Neuronal stem cell (in vitro differentiated cells): ENCODE measurements around the gene ZNF212.
"Not testable (repeated sequence)": the region's sequence is repeated elsewhere in the genome, so short reads cannot be mapped to it uniquely, and the experiment has no call there.

Experiments used
- DNase-seq: peaks from one replicate; pipeline ENCODE4 v3.0.0-alpha.2; 2013; ENCODE audit warnings: low spot score
- H2AFZ ChIP-seq: one replicate; pipeline ENCODE4 v1.6.1; 2013; ENCODE audit warnings: mild to moderate bottlenecking, low read length, inconsistent platforms
- H2AK5ac ChIP-seq: 2 replicates; pipeline ENCODE4 v1.6.1; 2013; ENCODE audit warnings: low read depth, mild to moderate bottlenecking, inconsistent platforms, low read length, moderate library complexity, mixed read lengths
- H2BK120ac ChIP-seq: 2 replicates; pipeline ENCODE4 v1.6.1; 2013; ENCODE audit warnings: low read depth, mild to moderate bottlenecking, inconsistent platforms, low read length, moderate library complexity, mixed read lengths
- H2BK12ac ChIP-seq: one replicate; pipeline ENCODE4 v1.6.1; 2013; ENCODE audit warnings: low read length, inconsistent platforms
- H2BK15ac ChIP-seq: 2 replicates; pipeline ENCODE4 v1.6.1; 2013; ENCODE audit warnings: mild to moderate bottlenecking, low read length, inconsistent platforms, mixed read lengths
- H2BK5ac ChIP-seq: one replicate; pipeline ENCODE4 v1.6.1; 2013; ENCODE audit warnings: inconsistent platforms, mild to moderate bottlenecking, low read length, moderate library complexity
- H3K14ac ChIP-seq: one replicate; pipeline ENCODE4 v1.6.1; 2013; ENCODE audit warnings: low read length, inconsistent platforms
- H3K18ac ChIP-seq: 2 replicates; pipeline ENCODE4 v1.6.1; 2013; ENCODE audit warnings: low read length, inconsistent platforms
- H3K23ac ChIP-seq: 2 replicates; pipeline ENCODE4 v1.6.1; 2013; ENCODE audit warnings: low read depth, mild to moderate bottlenecking, mixed read lengths, low read length, inconsistent platforms; ENCODE audit not compliant: poor library complexity
- H3K27ac ChIP-seq: replicated peaks from 3 replicates; pipeline ENCODE4 v1.5.1; 2013; ENCODE audit warnings: low read length, inconsistent platforms
- H3K27me3 ChIP-seq, 3 experiments: 2 replicates each; pipeline ENCODE4 v1.6.1; 2013; ENCODE audit warnings: low read length in 3 of 3, mild to moderate bottlenecking in 2 of 3, inconsistent platforms in 1 of 3, low read depth in 1 of 3, mixed read lengths in 1 of 3, moderate library complexity in 1 of 3; ENCODE audit not compliant: control insufficient read depth in 3 of 3, insufficient read depth in 3 of 3
- H3K36me3 ChIP-seq, 2 donors: replicated peaks in 1 of 2; 2 replicates each; pipeline ENCODE4 v1.6.1; 2013; ENCODE audit warnings: low read length in 2 of 2; ENCODE audit not compliant: control insufficient read depth in 2 of 2, insufficient read depth in 2 of 2
- H3K4ac ChIP-seq: 2 replicates; pipeline ENCODE4 v1.6.1; 2013; ENCODE audit warnings: inconsistent platforms, mild to moderate bottlenecking, low read length, moderate library complexity
- H3K4me1 ChIP-seq, 2 donors: 1 replicate in 1 of 2; 2 replicates in 1 of 2; pipeline ENCODE4 v1.6.1; 2013; ENCODE audit warnings: low read length in 2 of 2, low read depth in 1 of 2; ENCODE audit not compliant: control insufficient read depth in 2 of 2, insufficient read depth in 1 of 2
- H3K4me2 ChIP-seq: one replicate; pipeline ENCODE4 v1.6.1; 2013; ENCODE audit warnings: mild to moderate bottlenecking, low read length, inconsistent platforms; ENCODE audit not compliant: insufficient read depth, poor library complexity, severe bottlenecking
- H3K4me3 ChIP-seq, 2 donors: 2 replicates each; pipeline ENCODE4 v1.5.1; 2013; ENCODE audit warnings: low read length in 2 of 2, mild to moderate bottlenecking in 2 of 2, inconsistent platforms in 1 of 2, moderate library complexity in 1 of 2
- H3K79me1 ChIP-seq: one replicate; pipeline ENCODE4 v1.6.1; 2013; ENCODE audit warnings: low read depth, mild to moderate bottlenecking, inconsistent platforms, low read length, moderate library complexity
- H3K9ac ChIP-seq: one replicate; pipeline ENCODE4 v1.6.1; 2013; ENCODE audit warnings: mild to moderate bottlenecking, low read depth, low read length, inconsistent platforms; ENCODE audit not compliant: poor library complexity
- H3K9me3 ChIP-seq, 2 donors: replicated peaks in 1 of 2; 2 replicates each; pipeline versions ENCODE3 to v1.6.1; 2013; ENCODE audit warnings: low read length in 2 of 2, mild to moderate bottlenecking in 2 of 2, inconsistent platforms in 1 of 2, low read depth in 1 of 2, mixed read lengths in 1 of 2, moderate library complexity in 1 of 2; ENCODE audit not compliant: control insufficient read depth in 2 of 2, insufficient read depth in 1 of 2
- H4K8ac ChIP-seq: one replicate; pipeline ENCODE4 v1.6.1; 2013; ENCODE audit warnings: low read depth, mild to moderate bottlenecking, inconsistent platforms, low read length, moderate library complexity
- H4K91ac ChIP-seq: one replicate; pipeline ENCODE4 v1.6.1; 2013; ENCODE audit warnings: low read length, low read depth, mild to moderate bottlenecking, inconsistent platforms; ENCODE audit not compliant: poor library complexity
- WGBS, 2 donors: extraction: QIAGEN DNeasy Blood & Tissue Kit; methylation state at CpG; one replicate each; pipeline ENCODE4 v1.1.7; 2013; ENCODE audit warnings: missing lambda C conversion rate in 2 of 2, mixed read lengths in 1 of 2; ENCODE audit not compliant: insufficient read length in 2 of 2, insufficient replicate concordance in 1 of 2; ENCODE audit errors: extremely low coverage in 2 of 2; 5-methylcytosine and 5-hydroxymethylcytosine counted together

Gene ZNF212

DNA sequence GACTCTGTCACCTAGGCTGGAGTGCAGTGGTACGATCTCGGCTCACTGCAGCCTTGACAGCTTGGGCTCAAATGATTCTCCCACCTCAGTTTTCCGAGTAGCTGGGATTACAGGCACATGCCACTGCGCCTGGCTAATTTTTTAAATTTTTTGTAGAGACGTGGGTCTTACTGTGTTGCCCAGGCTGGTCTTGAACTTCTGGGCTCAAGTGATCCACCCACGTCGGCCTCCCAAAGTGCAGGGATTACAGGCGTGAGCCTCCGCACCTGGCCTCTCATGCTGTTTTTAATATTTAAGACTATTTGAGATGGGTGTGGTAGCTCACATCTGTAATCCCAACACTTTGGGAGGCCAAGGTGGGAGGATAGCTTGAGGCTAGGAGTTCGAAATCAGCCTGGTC lies 12.1 kb downstream of the ZNF212 start:
- no CpG with 5 or more reads among the region's 10 CpGs for WGBS, 2 donors

DNA sequence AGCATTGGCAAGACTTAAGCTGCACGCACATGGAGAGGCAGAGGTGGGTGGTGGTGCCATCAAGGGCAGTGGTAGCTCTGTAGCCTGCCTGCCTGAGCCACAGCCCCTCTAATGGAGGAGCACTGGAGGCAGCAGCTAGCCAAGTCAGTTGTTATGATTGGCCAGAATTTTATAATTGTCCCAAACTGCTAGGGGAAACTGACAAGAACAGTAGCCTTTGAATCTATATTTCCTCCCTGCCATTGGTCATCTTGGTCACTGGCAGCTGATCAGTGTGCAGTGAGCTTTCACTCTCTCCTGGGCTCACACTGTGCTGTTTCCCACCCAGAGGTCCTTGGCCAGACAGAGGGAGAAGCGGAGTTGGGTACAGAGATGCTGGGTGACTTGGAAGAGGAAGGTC lies 12.9 kb downstream of the ZNF212 start:
- peaks cover 34 to 79% of the 10 kb centered on the region in 2 donors for H3K36me3 ChIP-seq
- H3K4ac ChIP-seq = no peak overlapping the region
- H3K4me1 ChIP-seq = no peaks in the 10 kb centered on the region
- no peak overlapping the region for H4K91ac ChIP-seq
- H3K23ac ChIP-seq = no peak overlapping the region
- peak overlapping the region; percentile 45 for H3K9ac ChIP-seq
- H2AFZ ChIP-seq = no peak overlapping the region
- no CpG with 5 or more reads among the region's 2 CpGs for WGBS, 2 donors
- no peak overlapping the region for H3K14ac ChIP-seq
- no peak overlapping the region for H3K4me3 ChIP-seq
- peaks cover 4% of the 10 kb centered on the region for H3K79me1 ChIP-seq
- H3K27me3 ChIP-seq = no peaks in the 10 kb centered on the region
- H3K18ac ChIP-seq = no peak overlapping the region
- H2AK5ac ChIP-seq = no peak overlapping the region
- H3K27ac ChIP-seq = no peak overlapping the region
- H2BK12ac ChIP-seq = no peak overlapping the region
- no peak overlapping the region for H2BK15ac ChIP-seq
- no peak overlapping the region for H2BK120ac ChIP-seq
- H4K8ac ChIP-seq = no peak overlapping the region
- no peak for DNase-seq
- no peaks in the 10 kb centered on the region for H3K9me3 ChIP-seq
- no peak overlapping the region for H2BK5ac ChIP-seq
- no peak overlapping the region for H3K4me2 ChIP-seq

More for the DNA sequence above, 12.1 kb downstream of the ZNF212 start:
- H3K4ac ChIP-seq, DNase-seq, H2BK15ac ChIP-seq, H3K27ac ChIP-seq, H3K27me3 ChIP-seq, H2BK5ac ChIP-seq, H3K23ac ChIP-seq, H3K4me1 ChIP-seq, H3K79me1 ChIP-seq, H2BK12ac ChIP-seq, H2AFZ ChIP-seq, H3K4me3 ChIP-seq, H3K4me2 ChIP-seq, H2BK120ac ChIP-seq, H3K9ac ChIP-seq, H3K18ac ChIP-seq, H3K14ac ChIP-seq, H2AK5ac ChIP-seq, H4K91ac ChIP-seq, H3K9me3 ChIP-seq, H4K8ac ChIP-seq: not testable (repeated sequence)
- peaks cover 34 to 78% of the 10 kb centered on the region in 2 donors for H3K36me3 ChIP-seq

DNA sequence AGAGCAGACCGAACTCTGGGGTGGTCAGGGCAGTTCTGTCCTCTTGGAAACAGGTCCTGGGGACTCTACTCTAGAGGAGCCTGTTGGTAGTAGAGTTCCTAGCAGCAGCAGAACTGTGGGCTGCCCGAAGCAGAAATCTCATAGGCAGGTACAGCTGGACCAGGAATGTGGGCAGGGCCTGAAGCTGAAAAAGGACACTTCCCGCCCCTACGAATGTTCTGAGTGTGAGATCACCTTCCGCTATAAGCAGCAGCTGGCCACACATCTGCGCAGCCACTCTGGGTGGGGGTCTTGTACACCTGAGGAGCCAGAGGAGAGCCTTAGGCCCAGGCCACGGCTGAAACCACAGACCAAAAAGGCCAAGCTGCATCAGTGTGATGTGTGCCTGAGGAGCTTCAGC lies 14.2 kb downstream of the ZNF212 start:
- H3K27me3 ChIP-seq = no peaks in the 10 kb centered on the region
- no peaks in the 10 kb centered on the region for H3K4me1 ChIP-seq
- no peak overlapping the region for H3K18ac ChIP-seq
- WGBS, 2 donors = no CpG with 5 or more reads among the region's 7 CpGs
- no peak overlapping the region for H3K4ac ChIP-seq
- H2AFZ ChIP-seq = no peak overlapping the region
- no peak overlapping the region for H2AK5ac ChIP-seq
- no peak overlapping the region for H2BK12ac ChIP-seq
- no peak overlapping the region for H4K8ac ChIP-seq
- no peaks in the 10 kb centered on the region for H3K9me3 ChIP-seq
- no peak for DNase-seq
- H3K14ac ChIP-seq = no peak overlapping the region
- H2BK5ac ChIP-seq = no peak overlapping the region
- no peak overlapping the region for H3K27ac ChIP-seq
- H2BK120ac ChIP-seq = no peak overlapping the region
- H3K79me1 ChIP-seq = peaks cover 4% of the 10 kb centered on the region
- H3K4me3 ChIP-seq = peak overlapping the region in 1 of 2 donors; percentile 58
- H3K23ac ChIP-seq = peak overlapping the region; percentile 8
- H4K91ac ChIP-seq = no peak overlapping the region
- peaks cover 34 to 75% of the 10 kb centered on the region in 2 donors for H3K36me3 ChIP-seq
- H3K9ac ChIP-seq = no peak overlapping the region
- H3K4me2 ChIP-seq = no peak overlapping the region
- H2BK15ac ChIP-seq = no peak overlapping the region

DNA sequence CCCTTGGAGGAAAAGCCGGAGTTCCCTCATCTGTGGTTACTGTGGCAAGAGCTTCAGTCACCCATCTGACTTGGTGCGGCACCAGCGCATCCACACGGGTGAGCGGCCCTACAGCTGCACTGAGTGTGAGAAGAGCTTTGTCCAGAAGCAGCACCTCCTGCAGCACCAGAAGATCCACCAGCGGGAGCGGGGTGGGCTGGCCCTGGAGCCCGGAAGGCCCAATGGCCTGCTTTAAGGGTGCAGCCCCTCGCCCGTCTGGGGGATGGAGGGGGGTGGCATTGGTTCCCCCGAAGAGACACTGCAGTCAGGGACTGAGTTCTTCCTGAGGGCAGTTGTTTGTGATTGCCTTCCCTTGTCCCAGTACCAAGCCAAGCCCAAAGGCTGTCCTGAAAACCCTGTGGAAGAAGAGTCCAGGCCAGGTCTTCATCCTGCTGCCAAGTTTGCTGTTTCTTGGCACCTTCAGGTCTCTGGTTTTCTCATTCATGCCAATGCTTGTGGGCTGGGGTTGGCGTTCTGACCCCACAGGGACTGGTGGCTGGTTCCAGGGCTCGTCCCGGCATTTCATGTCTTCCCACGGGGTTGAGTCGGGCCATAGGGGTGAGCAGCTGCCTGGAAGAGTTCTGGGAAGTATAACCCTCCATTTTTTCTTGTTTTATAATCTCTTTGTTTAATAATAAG lies 14.9 kb downstream of the ZNF212 start:
- no peak overlapping the region for H3K4ac ChIP-seq
- H3K36me3 ChIP-seq = peaks cover 34 to 69% of the 10 kb centered on the region in 2 donors

More for the DNA sequence above, 14.9 kb downstream of the ZNF212 start:
- Histone ChIP-seq H3K18ac (no peak overlapping the region), H3K27me3 (no peaks in the 10 kb centered on the region), H2BK12ac (no peak overlapping the region), H2BK5ac (no peak overlapping the region), H2BK15ac (no peak overlapping the region), H3K27ac (no peak overlapping the region), H3K4me1 (no peaks in the 10 kb centered on the region), H3K79me1 (peaks cover 4% of the 10 kb centered on the region), H3K4me2 (no peak overlapping the region), H4K91ac (no peak overlapping the region), H3K4me3 (peak overlapping the region in 1 of 2 donors; percentile 58), H4K8ac (no peak overlapping the region), H2AFZ (no peak overlapping the region), H3K23ac (no peak overlapping the region), H2BK120ac (no peak overlapping the region), H3K9me3 (no peaks in the 10 kb centered on the region), H3K14ac (no peak overlapping the region), H3K9ac (no peak overlapping the region), H2AK5ac (no peak overlapping the region)
- WGBS, 2 donors = no CpG with 5 or more reads among the region's 16 CpGs
- DNase-seq = no peak
